A549 (cell line): ENCODE results near the gene PTPRN2.

Experiments used
- CTCF ChIP-seq: fragments of >200 bp; sonication (Bioruptor Twin); formaldehyde crosslinking; IDR thresholded peaks from 3 replicates; pipeline ENCODE4 v1.5.1; 2016
- EHMT2 ChIP-seq: fragments of 200-600 bp; sonication (generic); IDR thresholded peaks from 2 replicates; pipeline ENCODE4 v1.6.1; 2016; ENCODE audit warnings: antibody characterized with exemption, low read depth, mild to moderate bottlenecking, moderate library complexity
- EP300 ChIP-seq, 2 experiments: fragments of >200 bp; sonication (Bioruptor Twin); formaldehyde crosslinking; IDR thresholded peaks; 2 replicates in 1 of 2; 3 replicates in 1 of 2; pipeline ENCODE4 v1.6.1; 2016 to 2017
- FOSL2 ChIP-seq, 2 experiments: fragments of 450-650 bp in 1 of 2; fragments of >200 bp in 1 of 2; sonication (Bioruptor Twin) in 1 of 2; formaldehyde crosslinking; IDR thresholded peaks; 2 replicates each; pipeline versions ENCODE4 v1.5.0 to v1.6.1; 2016 to 2020; ENCODE audit warnings: mild to moderate bottlenecking in 1 of 2, moderate library complexity in 1 of 2
- HES2 ChIP-seq: fragments of >200 bp; sonication (Bioruptor Twin); formaldehyde crosslinking; IDR thresholded peaks from 2 replicates; pipeline ENCODE4 v1.6.1; 2016
- HMGXB4 ChIP-seq: fragments of 250-450 bp; sonication (Bioruptor Pico); IDR thresholded peaks from 2 replicates; pipeline ENCODE4 v1.5.0; 2021; ENCODE audit warnings: mild to moderate bottlenecking, moderate library complexity, borderline replicate concordance
- POLR2A ChIP-seq: IDR thresholded peaks from 2 replicates; pipeline ENCODE4 v1.6.1; 2012; ENCODE audit warnings: mild to moderate bottlenecking, low read length

GRCh38 chr7:158586499-158587161 is 993 bp downstream of the PTPRN2 start:
- TF ChIP-seq HMGXB4 (no peak), CTCF (no peak), HES2 (no peak), EP300 (IDR thresholded peaks at IDR 0.05) (no peak), POLR2A (no peak), EHMT2 (no peak), FOSL2 (IDR thresholded peaks at IDR 0.05) (no peak), FOSL2 (CRISPR knock-in tag; IDR thresholded peaks at IDR 0.05) (no peak)
